ENCODE results near the gene NCBP2L.

- TF ChIP-seq CTCF (IDR thresholded peaks at IDR 0.05; ENCODE audit: insufficient read depth, low read length, poor library complexity, severe bottlenecking) (no peak), EZH2phosphoT487 (conservative IDR thresholded peaks at IDR 0.05; ENCODE audit: low read length) (no peak)
These were observed 29.0 kb upstream of the NCBP2L start for GRCh38 chrX:107748506-107748905.
